Testis (tissue), 2 donors: ENCODE measurements around the gene SGO1.

Source experiments
- POLR2A ChIP-seq: fragments of 450-650 bp; IDR thresholded peaks from one replicate; pipeline ENCODE4 v1.6.1; 2017; ENCODE audit warnings: antibody characterized with exemption, mild to moderate bottlenecking, moderate library complexity
- TF ChIP-seq, protein P1 (sequence below), 3 experiments: fragments of 450-650 bp in 2 of 3; fragments of 200-600 bp in 1 of 3; sonication (generic) in 1 of 3; IDR thresholded peaks; one replicate each; pipeline ENCODE4 v1.5.1; 2016 to 2019; ENCODE audit warnings: antibody characterized with exemption in 3 of 3, mild to moderate bottlenecking in 2 of 3, moderate library complexity in 1 of 3

GRCh38 chr3:20222274-20222673 is 36.3 kb upstream of the SGO1 start:
- TF ChIP-seq, protein P1, sequence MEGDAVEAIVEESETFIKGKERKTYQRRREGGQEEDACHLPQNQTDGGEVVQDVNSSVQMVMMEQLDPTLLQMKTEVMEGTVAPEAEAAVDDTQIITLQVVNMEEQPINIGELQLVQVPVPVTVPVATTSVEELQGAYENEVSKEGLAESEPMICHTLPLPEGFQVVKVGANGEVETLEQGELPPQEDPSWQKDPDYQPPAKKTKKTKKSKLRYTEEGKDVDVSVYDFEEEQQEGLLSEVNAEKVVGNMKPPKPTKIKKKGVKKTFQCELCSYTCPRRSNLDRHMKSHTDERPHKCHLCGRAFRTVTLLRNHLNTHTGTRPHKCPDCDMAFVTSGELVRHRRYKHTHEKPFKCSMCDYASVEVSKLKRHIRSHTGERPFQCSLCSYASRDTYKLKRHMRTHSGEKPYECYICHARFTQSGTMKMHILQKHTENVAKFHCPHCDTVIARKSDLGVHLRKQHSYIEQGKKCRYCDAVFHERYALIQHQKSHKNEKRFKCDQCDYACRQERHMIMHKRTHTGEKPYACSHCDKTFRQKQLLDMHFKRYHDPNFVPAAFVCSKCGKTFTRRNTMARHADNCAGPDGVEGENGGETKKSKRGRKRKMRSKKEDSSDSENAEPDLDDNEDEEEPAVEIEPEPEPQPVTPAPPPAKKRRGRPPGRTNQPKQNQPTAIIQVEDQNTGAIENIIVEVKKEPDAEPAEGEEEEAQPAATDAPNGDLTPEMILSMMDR (IDR thresholded peaks at IDR 0.05), result no peak
- TF ChIP-seq POLR2A, result no peak
